Activated CD4-positive, CD25-positive, alpha-beta regulatory T cell (primary cell): ENCODE measurements around the gene CLCF1.
"Not testable (repeated sequence)": the region's sequence is repeated elsewhere in the genome, so short reads cannot be mapped to it uniquely, and the experiment has no call there.

ENCODE experiments used
- DNase-seq, 4 experiments: peaks; one replicate each; lab custom pipeline; 2025; lab: John Stamatoyannopoulos, UW

CLCF1 gene

DNA sequence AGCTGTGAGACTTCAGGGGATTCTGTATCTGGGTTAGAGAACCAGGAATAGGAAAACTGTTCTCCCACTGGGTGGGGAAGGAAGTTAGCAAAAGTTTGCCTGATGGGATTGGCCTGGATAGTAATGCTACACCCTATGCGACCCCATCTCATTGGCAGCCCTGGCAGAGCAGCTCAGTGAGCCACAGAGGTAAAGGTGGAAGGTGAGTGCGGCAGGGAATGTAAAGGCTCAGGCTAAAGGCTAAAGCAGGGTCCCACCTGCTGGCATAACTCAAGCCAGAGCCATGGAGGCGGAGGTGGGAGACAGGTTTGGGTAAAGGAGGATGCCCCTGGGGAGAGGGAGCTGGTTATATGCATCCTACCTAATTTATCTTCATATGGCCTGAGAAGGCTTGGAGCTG is 51.3 kb downstream of the CLCF1 start:
- no peak for DNase-seq

DNA sequence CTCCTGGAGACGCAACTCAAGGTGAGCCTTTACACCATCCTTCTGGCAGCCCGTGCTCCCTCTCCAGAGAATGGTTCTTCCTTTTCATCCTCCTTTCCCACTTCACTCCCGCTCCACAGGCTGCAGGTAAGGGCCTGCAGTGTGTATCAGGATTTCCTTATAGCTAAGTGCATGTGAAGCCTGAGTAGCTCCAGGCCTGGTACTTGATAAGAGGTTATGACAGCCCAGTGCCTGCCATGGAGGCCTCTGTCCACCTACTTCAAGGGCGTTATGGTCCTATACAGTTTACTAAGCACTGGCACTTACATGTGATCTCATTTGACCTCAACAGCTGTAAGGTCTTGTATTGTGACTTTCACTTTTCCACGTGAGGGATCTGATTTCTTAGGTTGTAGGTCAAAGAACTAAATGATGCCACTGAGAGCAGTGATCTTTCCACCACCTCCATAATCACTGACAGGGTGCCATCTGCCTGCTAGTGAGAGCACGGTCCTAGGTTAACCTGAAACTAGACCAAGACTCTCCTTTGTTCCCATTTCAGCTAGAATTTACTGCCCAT is 52.0 kb downstream of the CLCF1 start:
- no peak for DNase-seq

DNA sequence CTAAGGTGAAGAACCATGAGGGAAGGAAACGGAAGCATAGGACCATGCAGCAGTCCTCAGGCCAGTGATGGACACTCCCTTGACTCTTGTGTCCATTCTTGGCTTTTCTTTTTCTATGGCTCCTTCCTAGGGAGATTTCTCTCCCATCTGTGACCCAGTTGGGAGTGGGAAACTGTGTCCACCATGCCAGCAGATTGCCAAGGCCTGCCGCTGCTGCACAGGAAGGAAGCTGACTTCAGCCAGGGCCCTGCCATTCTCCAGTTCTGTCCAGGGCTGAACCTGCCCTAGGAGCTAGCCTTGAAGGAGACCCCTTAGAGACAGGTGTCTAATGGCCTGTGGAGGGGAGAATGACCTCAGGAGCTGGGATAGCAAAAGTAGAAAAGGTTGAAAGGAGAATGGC is 52.7 kb downstream of the CLCF1 start:
- no peak for DNase-seq

DNA sequence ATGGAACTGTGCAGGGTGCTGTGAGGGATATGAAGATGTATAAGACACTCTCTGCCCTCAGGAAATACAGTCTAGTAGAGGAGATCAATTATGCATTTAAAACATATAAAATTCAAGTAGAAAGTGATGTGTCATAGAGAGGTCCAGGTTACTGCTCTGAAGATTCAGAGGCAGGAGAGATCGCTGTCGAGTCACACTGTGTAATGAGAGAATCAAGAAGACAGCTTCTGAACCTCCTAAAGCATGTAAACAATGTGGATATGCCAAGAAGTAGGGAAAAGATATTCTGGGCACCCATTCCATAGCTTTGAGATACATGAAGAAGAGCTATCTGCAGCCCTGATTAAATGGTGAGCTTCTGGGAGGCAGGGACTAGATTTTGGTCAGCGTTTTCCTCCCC is 53.4 kb downstream of the CLCF1 start:
- no peak for DNase-seq

DNA sequence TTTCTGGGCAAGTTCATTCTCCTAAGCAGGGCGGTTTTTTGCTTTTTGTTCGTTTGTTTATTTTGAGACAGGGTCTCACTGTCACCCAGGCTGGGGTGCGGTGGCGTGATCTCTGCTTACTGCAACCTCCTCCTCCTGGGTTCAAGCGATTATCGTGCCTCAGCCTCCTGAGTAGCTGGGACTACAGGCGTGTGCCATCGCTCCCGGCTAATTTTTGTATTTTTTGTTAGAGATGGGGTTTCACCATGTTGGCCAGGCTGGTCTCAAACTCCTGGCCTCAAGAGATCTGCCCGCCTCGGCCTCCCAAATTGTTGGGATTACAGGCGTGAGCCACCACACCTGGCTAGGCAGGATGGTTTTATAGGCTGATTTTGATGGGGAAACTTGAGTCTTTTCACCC is 54.5 kb downstream of the CLCF1 start:
- DNase-seq, result not testable (repeated sequence)

DNA sequence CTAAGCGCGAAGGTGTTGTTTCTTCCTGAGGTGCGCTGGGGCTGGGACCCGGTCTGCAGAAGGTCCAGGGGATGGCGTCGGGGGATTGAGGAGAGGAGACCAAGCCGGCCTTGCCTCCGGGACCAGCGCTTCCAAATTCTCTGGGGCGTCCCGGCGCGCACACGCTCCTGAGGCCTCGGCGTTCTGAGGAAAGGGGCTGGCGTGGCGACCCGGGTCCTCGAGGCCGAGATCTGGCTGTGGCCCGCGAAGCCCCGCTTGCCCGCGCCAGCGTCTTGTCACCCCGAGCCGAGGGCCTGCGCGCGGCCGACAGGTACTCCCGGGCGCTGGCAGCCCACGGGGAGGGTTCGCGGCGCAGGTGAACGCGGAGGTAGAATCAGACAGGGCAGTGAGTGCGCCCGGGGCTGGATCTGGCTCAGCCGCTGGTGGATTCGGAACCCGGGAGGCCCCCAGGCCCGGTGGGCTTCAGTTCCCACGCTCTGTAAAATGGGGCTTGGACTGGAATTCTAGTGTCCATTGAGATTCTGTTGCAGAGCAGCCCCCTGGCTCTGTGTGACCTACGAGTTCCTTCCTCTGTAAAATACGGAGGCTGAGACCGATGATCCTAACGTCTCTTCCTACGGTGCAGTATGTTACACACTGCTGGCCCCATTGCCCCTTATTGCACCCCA is 55.4 kb downstream of the CLCF1 start:
- no peak for DNase-seq

DNA sequence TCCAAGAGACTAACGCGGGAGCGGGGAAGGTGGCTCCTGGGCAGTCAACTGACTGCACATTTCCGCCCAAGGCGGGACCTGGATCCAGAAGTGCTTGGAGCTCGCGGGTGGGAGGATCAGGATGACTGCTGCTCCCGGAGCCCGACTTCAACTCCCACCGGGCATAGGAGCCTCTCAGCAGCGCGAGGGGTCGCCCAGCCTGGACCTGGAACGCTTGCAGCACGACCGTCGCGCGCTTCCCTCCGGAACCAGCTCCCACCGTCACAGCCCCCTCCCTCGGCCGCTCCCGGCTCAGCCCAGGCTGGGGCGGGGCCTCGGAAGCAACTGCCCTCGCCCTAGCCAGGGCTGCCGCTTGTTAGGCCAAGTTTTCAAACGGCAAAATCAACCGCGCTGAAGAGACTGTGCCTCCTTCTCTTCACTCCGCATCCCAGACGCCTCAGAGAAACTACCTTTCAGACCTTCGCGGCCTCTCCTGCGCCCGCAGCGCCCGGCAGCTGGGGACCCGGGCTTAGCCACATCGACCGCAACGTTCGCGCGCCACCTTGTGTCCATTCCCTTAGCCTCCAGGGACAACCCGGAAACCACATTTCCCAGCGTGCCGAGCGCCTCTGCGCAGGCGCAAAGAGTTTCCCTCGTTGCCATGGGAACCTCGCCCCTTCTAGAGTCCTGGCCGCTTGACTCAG is 56.1 kb downstream of the CLCF1 start:
- DNase-seq, result peak; percentile 94 to 99 (median 97)

DNA sequence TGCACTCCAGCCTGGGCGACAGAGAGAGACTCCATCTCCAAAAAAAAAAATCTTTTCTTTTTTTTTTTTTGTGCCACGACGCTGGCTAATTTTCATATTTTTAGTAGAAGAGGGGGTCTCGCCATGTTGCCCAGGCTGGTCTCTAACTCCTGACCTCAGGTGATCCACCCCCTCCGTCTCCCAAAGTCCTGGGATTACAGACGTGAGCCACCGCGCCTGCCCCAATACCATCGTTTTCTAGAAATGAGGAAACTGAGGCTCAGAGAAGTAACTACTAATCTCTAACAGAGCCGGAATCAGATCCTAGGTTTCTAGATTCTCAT is 56.6 kb downstream of the CLCF1 start:
- DNase-seq, result no peak

DNA sequence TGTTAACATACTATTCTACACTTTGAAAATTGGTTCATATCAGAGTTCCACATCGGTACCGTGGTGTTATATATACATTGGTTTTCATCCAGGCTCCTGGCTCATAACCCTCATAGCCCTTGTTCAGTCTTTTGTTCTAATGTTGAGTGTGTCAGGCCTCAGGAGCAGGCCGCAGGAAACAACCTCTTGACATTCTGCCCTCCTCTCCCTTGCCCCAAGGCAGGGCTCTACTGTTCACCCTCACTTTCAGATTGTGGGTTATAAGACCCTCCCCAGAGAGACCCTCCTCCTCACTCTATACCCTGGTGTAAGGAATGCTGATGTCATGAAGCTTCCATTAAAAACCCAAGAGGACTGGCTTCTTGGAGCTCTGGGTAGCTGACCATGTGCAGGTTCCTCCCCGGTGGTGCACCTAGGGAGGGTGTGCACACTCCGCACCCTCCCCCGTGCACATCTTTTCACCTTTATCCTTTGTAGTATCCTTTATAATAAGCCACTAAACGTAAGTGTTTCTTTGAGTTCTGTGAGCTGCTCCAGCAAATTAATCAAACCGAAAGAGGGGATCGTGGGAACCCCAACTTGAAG is 58.0 kb downstream of the CLCF1 start:
- DNase-seq, result no peak

DNA sequence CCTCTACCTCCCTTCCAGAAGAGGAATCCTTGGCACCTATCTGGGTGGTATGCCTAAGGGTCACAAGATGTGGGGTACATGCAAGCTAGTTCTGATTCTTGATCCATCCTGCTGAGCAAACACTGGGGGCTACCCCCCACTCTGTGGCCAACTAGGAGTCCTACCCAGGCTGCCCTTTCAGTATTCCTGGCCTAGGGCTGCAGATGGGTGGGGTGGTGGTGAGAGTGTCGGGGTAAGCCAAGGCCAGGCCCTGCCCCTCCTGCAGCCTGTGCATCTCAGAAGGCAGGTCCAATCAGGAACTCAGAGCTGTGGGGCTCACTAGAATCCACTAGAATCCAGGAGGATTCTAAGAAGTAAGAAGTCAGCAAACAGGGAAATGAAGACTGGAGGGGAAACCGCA is 59.2 kb downstream of the CLCF1 start:
- DNase-seq, result no peak
